Caco-2 (cell line): Measurements from ENCODE around the gene SV2B. TPM values are rescaled to one million over a fixed set of nuclear protein-coding genes. Genes with fewer than 3 reads are reported as not detected.

Experiments used
- BruUV-seq: library from RNA; stranded (reverse); fragments of 400-500 nt; replicated peaks from 2 replicates; lab custom pipeline; 2021; lab: Mats Ljungman, UMichigan
- CTCF ChIA-PET: fragments of 300-600 bp; sonication (Branson Sonifier 250); formaldehyde crosslinking; loops from one replicate; lab custom pipeline; 2022; ENCODE audit warnings: antibody characterized with exemption; lab: Charles Lee
- POLR2A ChIA-PET: fragments of 300-600 bp; sonication (Branson Sonifier 250); formaldehyde crosslinking; loops from one replicate; lab custom pipeline; 2022; ENCODE audit warnings: antibody characterized with exemption; lab: Charles Lee
- DNase-seq, 2 experiments: peaks; one replicate each; pipeline versions ENCODE4 v3.0.0 to v3.0.0-alpha.2; 2020 to 2022
- H3K27me3 ChIP-seq: replicated peaks from 2 replicates; pipeline ENCODE4 v1.6.0; 2011; ENCODE audit warnings: low read length; ENCODE audit not compliant: control insufficient read depth, insufficient read depth
- H3K36me3 ChIP-seq: 2 replicates; pipeline ENCODE4 v1.5.1; 2011; ENCODE audit warnings: low read length; ENCODE audit not compliant: control insufficient read depth, insufficient read depth
- H3K4me1 ChIP-seq: fragments of 250-450 bp; sonication (Bioruptor Pico); 2 replicates; pipeline ENCODE4 v1.5.1; 2020; ENCODE audit warnings: mild to moderate bottlenecking
- H3K4me3 ChIP-seq: 2 replicates; pipeline ENCODE4 v1.5.1; 2011; ENCODE audit warnings: low read depth, mild to moderate bottlenecking, control low read depth, low read length
- H3K9me3 ChIP-seq: fragments of 250-450 bp; sonication (Bioruptor Pico); 2 replicates; pipeline ENCODE4 v1.5.1; 2020; ENCODE audit warnings: mild to moderate bottlenecking, moderate library complexity
- H3K27ac Mint-ChIP-seq: one replicate; pipeline ENCODE4 v1.8.0; 2022; ENCODE audit warnings: mixed read lengths; ENCODE audit not compliant: unreplicated experiment
- H3K27me3 Mint-ChIP-seq: one replicate; pipeline ENCODE4 v1.8.0; 2022; ENCODE audit warnings: mixed read lengths; ENCODE audit not compliant: insufficient read depth, unreplicated experiment
- H3K36me3 Mint-ChIP-seq: one replicate; pipeline ENCODE4 v1.8.0; 2022; ENCODE audit warnings: mild to moderate bottlenecking, mixed read lengths; ENCODE audit not compliant: insufficient read depth, unreplicated experiment
- H3K4me1 Mint-ChIP-seq: one replicate; pipeline ENCODE4 v1.8.0; 2022; ENCODE audit warnings: low read depth, mixed read lengths; ENCODE audit not compliant: unreplicated experiment
- H3K4me3 Mint-ChIP-seq: one replicate; pipeline ENCODE4 v1.8.0; 2022; ENCODE audit warnings: mild to moderate bottlenecking, moderate library complexity, mixed read lengths; ENCODE audit not compliant: unreplicated experiment
- H3K9me3 Mint-ChIP-seq: one replicate; pipeline ENCODE4 v1.8.0; 2022; ENCODE audit warnings: mixed read lengths; ENCODE audit not compliant: unreplicated experiment
- intact Hi-C: fragments of 100-400 bp; cut with micrococcal nuclease; formaldehyde crosslinking; loops from one replicate; pipeline ENCODE4 v1.10.0; 2022; ENCODE audit not compliant: unreplicated experiment
- total RNA-seq: library from RNA; stranded (reverse); gene quantifications from 2 replicates; pipeline ENCODE4 v1.2.3, GENCODE V29; 2022
- TF ChIP-seq, protein P1 (sequence below), 2 experiments: fragments of 200-600 bp in 1 of 2; IDR thresholded peaks; 1 replicate in 1 of 2; 2 replicates in 1 of 2; pipeline versions ENCODE4 v1.5.1 to v1.8.0; 2011 to 2022; ENCODE audit warnings: antibody characterized with exemption in 1 of 2, control low read depth in 1 of 2, inconsistent platforms in 1 of 2, low read depth in 1 of 2, low read length in 1 of 2, mild to moderate bottlenecking in 1 of 2, moderate library complexity in 1 of 2; ENCODE audit not compliant: insufficient read depth in 1 of 2, severe bottlenecking in 1 of 2, unreplicated experiment in 1 of 2

SV2B gene
- total RNA-seq, 1 experiment from 2014 or later = not detected

GRCh38 chr15:91224755-91225380, 124.8 kb downstream of the SV2B start:
- intact Hi-C loops = loop anchor here (1.0 kb wide), 1 partner anchor 169 kb away; no protein-coding TSS in a partner anchor
- Histone ChIP-seq H3K9me3 (no peaks in the 10 kb centered on the region), H3K27me3 (no peaks in the 10 kb centered on the region), H3K4me1 (no peaks in the 10 kb centered on the region), H3K36me3 (no peaks in the 10 kb centered on the region), H3K4me3 (no peak overlapping the region)
- no peaks in the 10 kb centered on the region for H3K9me3 Mint-ChIP-seq
- peaks cover 16% of the 10 kb centered on the region for H3K27me3 Mint-ChIP-seq
- TF ChIP-seq, protein P1, sequence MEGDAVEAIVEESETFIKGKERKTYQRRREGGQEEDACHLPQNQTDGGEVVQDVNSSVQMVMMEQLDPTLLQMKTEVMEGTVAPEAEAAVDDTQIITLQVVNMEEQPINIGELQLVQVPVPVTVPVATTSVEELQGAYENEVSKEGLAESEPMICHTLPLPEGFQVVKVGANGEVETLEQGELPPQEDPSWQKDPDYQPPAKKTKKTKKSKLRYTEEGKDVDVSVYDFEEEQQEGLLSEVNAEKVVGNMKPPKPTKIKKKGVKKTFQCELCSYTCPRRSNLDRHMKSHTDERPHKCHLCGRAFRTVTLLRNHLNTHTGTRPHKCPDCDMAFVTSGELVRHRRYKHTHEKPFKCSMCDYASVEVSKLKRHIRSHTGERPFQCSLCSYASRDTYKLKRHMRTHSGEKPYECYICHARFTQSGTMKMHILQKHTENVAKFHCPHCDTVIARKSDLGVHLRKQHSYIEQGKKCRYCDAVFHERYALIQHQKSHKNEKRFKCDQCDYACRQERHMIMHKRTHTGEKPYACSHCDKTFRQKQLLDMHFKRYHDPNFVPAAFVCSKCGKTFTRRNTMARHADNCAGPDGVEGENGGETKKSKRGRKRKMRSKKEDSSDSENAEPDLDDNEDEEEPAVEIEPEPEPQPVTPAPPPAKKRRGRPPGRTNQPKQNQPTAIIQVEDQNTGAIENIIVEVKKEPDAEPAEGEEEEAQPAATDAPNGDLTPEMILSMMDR (IDR thresholded peaks at IDR 0.05; ENCODE audit: insufficient read depth in 1 of 2, low read depth in 1 of 2, low read length in 1 of 2, severe bottlenecking in 1 of 2, unreplicated experiment in 1 of 2) = peak; percentile 46 to 63
- H3K4me3 Mint-ChIP-seq = no peak overlapping the region
- ChIA-PET POLR2A (no interaction called here), CTCF (interaction anchor here (1.1 kb wide), 1 partner anchor 169 kb away, joined by 3 read pairs; no protein-coding TSS in a partner anchor)
- H3K27ac Mint-ChIP-seq = no peak overlapping the region
- H3K36me3 Mint-ChIP-seq = no peaks in the 10 kb centered on the region
- no peaks in the 10 kb centered on the region for H3K4me1 Mint-ChIP-seq
- no TSS peak for BruUV-seq
- DNase-seq = peak in 1 of 2 experiments; percentile 34

GRCh38 chr15:91225741-91226140, 125.7 kb downstream of the SV2B start:
- CTCF ChIA-PET = no interaction called here
- TF ChIP-seq, protein P1 (IDR thresholded peaks at IDR 0.05; ENCODE audit: insufficient read depth in 1 of 2, low read depth in 1 of 2, low read length in 1 of 2, severe bottlenecking in 1 of 2, unreplicated experiment in 1 of 2) = no peak
- POLR2A ChIA-PET = no interaction called here
- H3K9me3 Mint-ChIP-seq = no peaks in the 10 kb centered on the region
- no peaks in the 10 kb centered on the region for H3K36me3 Mint-ChIP-seq
- H3K4me1 ChIP-seq = no peaks in the 10 kb centered on the region
- H3K27me3 Mint-ChIP-seq = peaks cover 18% of the 10 kb centered on the region
- H3K4me1 Mint-ChIP-seq = no peaks in the 10 kb centered on the region
- H3K27ac Mint-ChIP-seq = no peak overlapping the region
- no peaks in the 10 kb centered on the region for H3K27me3 ChIP-seq
- H3K4me3 Mint-ChIP-seq = no peak overlapping the region
- no peak overlapping the region for H3K4me3 ChIP-seq
- no peaks in the 10 kb centered on the region for H3K9me3 ChIP-seq
- DNase-seq = no peak
- no peaks in the 10 kb centered on the region for H3K36me3 ChIP-seq
- BruUV-seq = no TSS peak
- intact Hi-C loops = no loop called here

DNA sequence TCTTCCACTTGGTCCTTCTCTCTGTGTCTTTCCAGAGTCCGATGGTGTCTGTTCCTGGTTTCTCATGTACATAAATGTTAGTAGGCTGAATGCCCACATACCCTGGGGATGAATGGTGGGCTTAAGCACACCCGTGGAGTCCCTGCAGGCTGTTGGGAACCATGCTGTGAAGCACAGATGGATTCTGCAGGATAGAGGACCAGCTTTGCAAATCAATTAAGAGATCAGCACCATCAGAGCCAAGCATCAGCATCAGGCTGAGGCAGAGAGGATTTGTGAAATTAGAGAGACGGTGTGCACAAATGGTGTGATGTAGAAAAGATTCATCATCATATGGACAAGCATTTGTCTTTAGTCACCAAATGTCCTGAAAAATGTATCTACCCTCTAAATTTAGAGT, 127.1 kb downstream of the SV2B start:
- Histone ChIP-seq H3K4me3 (no peak overlapping the region), H3K4me1 (no peaks in the 10 kb centered on the region), H3K27me3 (no peaks in the 10 kb centered on the region), H3K36me3 (no peaks in the 10 kb centered on the region), H3K9me3 (no peaks in the 10 kb centered on the region)
- BruUV-seq = no TSS peak
- H3K27me3 Mint-ChIP-seq = peaks cover 21% of the 10 kb centered on the region
- TF ChIP-seq, protein P1 (IDR thresholded peaks at IDR 0.05; ENCODE audit: insufficient read depth in 1 of 2, low read depth in 1 of 2, low read length in 1 of 2, severe bottlenecking in 1 of 2, unreplicated experiment in 1 of 2) = no peak
- DNase-seq = no peak
- H3K4me3 Mint-ChIP-seq = no peak overlapping the region
- ChIA-PET CTCF (no interaction called here), POLR2A (no interaction called here)
- H3K9me3 Mint-ChIP-seq = no peaks in the 10 kb centered on the region
- intact Hi-C loops = no loop called here
- H3K27ac Mint-ChIP-seq = no peak overlapping the region
- H3K4me1 Mint-ChIP-seq = no peaks in the 10 kb centered on the region
- H3K36me3 Mint-ChIP-seq = no peaks in the 10 kb centered on the region
